GM03348 (cell line): Measurements from ENCODE around the gene NTM.
A peak's percentile ranks its signal among the peaks of the same experiment; 100 is the strongest.

ENCODE experiments used
- DNase-seq: peaks from one replicate; pipeline ENCODE4 v3.0.0; 2012; ENCODE audit warnings: low spot score

The NTM gene

GRCh38 chr11:132217856-132218255, 847.4 kb downstream of the NTM start:
- no peak for DNase-seq

GRCh38 chr11:132220474-132220873, 850.1 kb downstream of the NTM start:
- DNase-seq = peak; percentile 88

DNA sequence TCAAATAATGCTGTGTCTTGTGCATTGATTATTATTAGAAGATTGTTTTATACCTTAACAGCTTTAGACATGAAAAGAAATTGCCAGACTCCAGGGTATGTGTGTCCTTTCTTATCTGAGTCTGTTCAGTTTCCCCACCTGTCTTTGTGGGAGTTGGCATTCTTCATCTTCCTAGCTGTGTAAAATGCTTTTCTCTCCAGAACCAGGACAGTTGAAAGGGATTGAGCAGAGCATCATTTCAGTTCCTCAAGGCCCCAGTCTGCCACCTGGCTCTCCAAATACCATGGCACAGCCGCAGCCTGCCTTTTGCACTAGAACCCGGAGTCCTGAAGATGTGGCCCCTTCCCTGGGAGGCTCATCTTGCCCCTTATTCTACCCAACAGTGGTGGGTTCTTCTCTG, 851.9 kb downstream of the NTM start:
- no peak for DNase-seq

- no peak for DNase-seq
Observed at GRCh38 chr11:132226522-132226921, 856.1 kb downstream of the NTM start.

DNA sequence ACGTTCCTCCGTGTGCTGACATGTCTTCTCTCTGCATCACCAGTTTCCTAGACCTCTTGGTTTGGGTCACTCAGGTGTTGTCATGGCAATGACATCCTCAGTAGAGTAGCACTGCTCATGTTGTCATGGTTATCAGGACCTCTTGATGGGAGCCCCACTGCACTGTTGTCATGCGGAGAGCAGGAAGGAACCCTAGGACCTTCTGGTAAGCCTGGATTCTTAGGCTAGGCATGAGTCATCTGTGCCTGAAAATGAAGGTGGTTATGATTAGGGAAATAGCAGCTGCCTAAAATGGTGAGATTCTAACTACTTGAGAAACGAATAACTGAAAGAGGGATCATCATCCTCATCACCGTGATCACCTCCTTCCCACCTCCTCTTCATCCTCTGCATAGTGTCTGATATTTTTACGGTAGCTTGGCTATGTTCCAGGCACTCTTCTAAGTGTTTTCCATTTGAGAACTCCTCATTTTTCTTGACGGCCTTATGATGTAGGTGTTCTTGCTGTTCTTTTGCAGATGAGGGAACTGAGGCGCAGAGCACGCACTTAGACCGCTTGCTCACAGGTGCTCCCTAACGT, 858.4 kb downstream of the NTM start:
- DNase-seq = peak; percentile 23

DNA sequence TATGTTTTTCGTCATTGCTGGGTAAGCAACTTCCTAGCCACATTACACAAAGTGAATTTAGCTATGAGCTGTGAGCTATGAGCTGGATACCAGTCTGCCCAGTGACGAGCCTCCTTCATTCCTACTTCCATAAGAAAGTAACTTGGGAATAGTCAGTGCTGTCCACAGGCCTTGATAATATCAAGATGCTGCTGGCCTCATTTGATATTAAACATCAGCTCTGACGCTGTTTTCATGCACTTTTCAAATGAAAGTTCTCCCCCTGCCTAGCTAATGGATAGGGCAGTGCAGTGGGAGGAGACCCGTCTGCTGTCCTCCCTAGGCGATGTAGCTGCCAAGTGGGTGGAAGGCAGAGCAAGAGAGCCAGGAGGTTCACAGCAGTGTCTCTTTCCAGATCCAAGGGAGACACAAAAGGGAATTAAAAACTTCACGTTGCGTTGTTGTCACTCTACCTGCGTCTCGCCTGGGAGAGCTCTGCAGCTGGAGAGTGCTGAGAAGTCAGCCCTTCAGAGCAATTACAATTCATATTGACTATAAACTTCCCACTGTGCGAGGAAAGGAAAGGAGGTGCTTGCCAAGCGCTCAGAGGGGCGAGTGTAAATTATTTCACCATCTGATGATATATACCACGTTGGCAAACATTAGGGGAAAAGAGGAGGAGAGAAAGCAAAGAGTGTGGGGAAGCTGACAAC, 861.4 kb downstream of the NTM start:
- DNase-seq = no peak

DNA sequence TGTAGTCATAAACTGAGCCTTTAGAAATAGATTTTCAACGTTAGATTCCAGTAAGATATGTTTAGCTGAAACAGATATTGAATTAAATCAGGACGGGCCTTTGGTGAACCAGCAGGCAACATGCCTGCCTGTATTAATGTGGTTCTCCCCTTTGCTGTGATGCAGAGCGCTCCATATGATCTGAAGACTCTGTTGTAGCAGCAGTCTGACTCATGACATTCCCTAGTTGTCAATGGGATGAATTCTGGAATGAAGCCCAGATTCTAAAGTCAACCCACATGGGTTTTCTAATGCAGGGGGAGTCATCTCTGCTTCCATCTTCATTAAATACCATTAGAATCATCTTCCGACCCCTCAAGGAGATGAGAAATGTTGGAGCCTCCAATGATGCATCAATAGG, 864.5 kb downstream of the NTM start:
- DNase-seq = peak; percentile 67

GRCh38 chr11:132237781-132238180, 867.4 kb downstream of the NTM start:
- DNase-seq = no peak

- no peak for DNase-seq
Observed at GRCh38 chr11:132238331-132238866, 868.0 kb downstream of the NTM start.

DNA sequence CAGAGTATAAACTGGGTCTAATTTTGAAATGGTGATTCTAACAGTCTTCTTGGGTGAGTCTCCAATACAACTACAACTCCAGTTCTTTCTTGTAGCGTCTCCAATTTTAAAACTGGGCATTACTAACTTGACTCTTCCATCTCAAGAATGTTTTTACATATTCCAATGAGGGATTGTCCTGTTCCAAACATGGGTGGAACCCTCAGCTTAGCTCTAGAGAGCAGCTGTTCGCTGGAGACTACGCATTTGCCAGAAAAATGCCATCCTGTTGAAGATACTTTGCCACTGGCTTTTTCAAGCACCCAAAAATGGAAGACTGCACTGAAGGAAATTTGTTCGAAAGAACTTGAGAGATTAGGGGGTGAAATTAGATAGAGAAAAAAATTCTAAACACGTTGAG, 870.0 kb downstream of the NTM start:
- DNase-seq = no peak

GRCh38 chr11:132242632-132243031, 872.2 kb downstream of the NTM start:
- no peak for DNase-seq

- no peak for DNase-seq
Observed at GRCh38 chr11:132244846-132245245, 874.4 kb downstream of the NTM start.

- no peak for DNase-seq
Observed at GRCh38 chr11:132245403-132246385, 875.3 kb downstream of the NTM start.

DNA sequence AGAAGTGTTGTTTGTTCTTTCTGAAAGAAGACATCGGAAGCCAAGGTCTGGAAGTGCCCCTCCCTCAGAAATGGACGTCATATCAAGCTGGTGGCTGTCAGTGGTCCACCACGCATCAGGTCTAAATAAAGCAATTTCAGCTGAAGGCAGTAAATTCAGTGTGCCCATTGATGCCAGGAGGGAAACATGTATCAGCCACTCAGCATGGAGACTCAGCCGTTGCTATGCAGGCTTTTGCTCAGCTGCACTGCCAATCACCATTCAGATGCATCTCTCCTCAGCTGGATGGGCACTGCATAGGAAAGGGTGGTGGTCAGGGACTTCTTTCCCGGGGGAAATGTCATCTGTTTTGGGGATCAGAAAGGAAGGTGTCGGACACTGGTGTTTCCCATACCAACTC, 878.2 kb downstream of the NTM start:
- DNase-seq = no peak

DNA sequence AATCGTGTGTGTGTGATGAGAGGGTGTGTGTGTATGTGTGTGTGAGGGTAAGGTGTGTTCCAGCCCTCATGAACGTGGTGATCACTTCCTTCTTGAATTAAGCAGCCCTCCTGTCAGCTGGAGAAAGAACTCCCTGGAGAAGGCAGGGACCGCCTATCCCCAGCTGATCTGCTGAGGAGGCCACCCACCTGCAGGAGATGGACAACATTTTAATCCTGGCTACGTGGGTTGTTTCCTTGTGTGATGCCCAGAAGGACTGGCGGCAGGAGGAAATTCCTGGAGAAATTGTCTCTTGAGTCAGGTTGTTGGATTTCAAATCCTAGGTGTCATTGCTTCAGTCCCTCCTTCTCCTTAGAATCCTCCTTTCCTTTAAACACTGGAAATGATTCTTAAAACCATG, 878.8 kb downstream of the NTM start:
- no peak for DNase-seq

- no peak for DNase-seq
Observed at GRCh38 chr11:132251061-132251460, 880.6 kb downstream of the NTM start.

DNA sequence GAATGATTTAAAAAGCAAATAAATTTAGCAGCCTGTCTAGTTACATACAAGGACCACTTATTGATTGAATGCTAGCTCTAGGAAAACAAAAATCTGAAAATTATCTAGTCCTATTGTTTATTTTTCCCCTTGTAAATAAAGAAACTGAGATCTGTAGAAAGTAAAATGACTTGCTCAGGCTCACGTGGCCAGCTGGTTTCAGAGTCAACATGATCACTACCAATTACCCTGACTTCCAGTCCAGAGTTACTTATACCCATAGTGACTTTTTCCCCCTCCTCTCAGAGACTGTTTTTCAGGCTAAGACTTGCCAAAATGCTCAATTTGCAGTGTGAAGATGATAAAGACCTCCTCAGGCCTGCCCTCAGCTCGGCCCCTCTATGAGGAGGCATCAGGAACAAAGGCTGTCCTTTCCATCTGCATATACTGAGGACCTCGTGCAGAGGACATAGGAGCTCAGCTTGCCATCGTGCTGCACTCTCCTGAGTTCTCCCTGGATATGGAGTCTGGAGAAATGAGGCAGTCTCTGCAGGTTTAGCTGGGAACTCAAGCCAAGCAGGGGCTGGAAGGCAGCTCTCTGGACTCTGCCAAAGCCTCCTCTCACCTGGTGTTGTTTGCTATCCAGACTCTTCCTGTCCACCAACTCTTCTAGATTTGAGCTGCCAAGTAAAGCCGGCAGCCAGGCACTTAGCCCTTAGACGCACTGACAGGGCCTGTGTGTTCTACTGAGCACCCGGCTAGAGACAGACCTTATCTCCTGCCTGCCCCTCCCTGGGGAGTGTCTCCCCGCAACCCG, 883.3 kb downstream of the NTM start:
- no peak for DNase-seq

DNA sequence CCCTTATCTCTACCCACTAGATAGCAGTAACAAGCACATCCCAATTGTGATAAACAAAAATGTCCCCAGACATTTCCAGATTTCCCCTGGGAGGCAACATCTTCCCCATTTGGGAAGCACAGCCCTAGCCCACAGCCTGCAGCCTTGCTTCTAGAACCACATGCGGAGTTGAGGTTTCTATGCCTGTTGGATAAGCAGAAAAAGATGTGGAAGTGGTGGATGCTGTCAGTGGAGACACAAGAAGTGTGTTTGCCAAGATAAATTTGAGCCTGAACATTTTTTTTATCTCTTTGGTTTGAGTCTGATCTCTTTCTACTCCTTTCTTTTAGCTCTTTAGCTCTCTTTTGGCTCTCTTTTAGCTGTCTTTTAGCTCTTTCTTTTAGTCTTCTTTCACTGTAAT, 884.5 kb downstream of the NTM start:
- DNase-seq = no peak

DNA sequence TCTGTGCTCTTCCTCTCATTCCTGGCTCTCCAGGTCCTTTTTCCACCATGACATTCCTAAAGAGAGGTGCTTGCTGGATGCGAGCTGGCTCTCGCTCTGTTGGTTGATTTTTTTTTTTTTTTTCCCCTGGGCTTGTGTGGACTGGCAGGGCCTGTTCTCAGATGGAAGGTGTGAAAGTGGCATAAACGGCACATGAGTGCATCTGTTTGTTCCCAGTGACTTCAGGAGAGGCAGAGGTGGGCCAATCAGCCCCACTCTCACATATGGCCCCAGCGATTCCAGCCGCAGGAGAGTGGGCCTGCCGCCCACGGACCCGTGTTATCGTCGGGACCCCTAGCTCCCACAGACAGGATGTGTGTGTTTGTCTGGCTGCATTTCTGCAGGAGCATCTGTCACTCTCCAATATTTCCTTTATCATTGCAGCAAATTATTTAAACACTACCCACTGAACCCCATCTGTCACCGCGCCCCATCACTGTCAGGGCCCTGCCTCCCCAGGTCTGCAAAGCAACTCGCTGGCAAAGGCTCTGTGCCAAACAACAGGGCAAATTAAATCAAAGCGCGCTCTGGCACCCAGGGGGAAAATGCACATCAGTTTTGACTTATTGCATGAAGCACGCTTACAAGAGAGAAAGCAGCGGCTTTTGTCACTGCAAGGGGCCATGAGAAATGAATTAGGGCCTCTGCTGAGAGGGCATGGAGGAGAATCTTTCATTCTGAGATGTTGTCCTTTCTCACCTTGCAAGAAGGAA, 886.3 kb downstream of the NTM start:
- no peak for DNase-seq

GRCh38 chr11:132257871-132258270, 887.5 kb downstream of the NTM start:
- DNase-seq = no peak

DNA sequence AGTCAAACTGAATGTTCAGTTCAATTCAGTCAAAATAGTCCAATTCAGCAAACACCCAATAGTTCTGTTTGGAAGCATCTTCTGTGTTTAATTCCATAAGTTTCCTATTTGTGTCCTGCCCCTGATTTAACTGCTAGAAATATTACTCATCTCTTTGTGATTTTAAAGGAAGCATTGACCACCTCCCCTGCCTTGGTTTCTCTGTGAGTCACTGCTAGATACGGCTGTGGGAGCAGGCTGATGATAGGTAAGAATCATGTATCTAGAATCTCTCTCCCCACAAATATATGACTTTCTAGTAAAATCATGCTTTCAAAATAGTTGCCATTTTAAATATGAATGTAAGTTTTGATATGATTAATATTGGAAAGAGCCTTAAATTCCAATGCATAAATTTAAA, 888.5 kb downstream of the NTM start:
- peak; percentile 31 for DNase-seq
